Measurements from ENCODE around the gene RNF208. TPM values are rescaled to one million over a fixed set of nuclear protein-coding genes. Genes with fewer than 3 reads are reported as not detected.

Gene RNF208
- total and polyA plus RNA-seq, 2 donors (not counting 1 experiment from before 2014, with no cell fraction given) = 1.1 to 1.4 TPM

DNA sequence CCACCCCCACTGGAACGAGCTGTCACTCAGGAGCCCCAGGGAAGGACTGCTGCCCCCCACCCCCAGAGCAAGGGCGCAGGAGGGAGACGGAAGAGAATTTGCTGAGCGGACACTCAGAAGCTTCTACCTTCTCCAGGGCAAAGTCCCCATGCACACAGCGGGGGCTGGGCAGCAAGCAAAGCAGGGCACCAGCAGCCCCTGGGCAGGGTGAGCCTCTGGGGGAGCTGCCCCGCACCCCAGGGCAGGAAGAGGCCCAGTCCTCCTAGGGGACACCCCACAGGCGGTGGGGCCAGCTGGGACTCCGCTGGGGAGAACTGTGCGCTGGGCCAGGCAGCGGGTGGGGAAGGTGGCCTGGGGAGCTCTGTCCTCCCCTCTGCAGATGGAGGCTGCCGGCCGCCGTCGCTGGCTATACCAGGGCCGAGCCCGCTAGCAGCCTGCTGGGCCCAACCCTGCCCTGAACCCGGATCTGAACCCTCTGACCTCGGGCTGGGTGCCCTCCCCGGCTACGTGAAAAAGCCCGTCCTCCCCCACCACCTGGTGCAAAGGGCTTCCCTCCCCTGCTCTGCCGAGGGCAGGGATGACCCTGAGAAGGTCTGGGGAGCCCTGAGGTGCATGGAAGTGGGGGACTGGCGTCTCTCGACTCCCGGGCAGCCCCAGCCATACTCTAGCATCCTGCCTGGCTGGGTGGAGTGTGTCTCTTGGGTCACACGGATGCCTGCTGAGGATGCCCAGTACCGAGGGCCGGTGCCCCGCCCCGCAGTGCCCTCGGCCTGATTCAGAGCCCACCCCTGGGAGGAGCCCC is 8.1 kb upstream of the RNF208 start:
- H3K4me2 ChIP-seq (replicated peaks; ENCODE audit: low read depth, low read length, poor library complexity, severe bottlenecking) = no peak overlapping the region
- H3K9ac ChIP-seq (ENCODE audit: low read length) = no peak overlapping the region
- H3K4me3 Mint-ChIP-seq = no peak overlapping the region
- H3K36me3 ChIP-seq (replicated peaks in 1 of 2; ENCODE audit: control extremely low read depth in 1 of 2, control insufficient read depth in 1 of 2, extremely low read depth in 1 of 2, insufficient read depth in 2 of 2, low read length in 1 of 2) = no peaks in the 10 kb centered on the region
- no peak overlapping the region for H3K27ac Mint-ChIP-seq
- H4K20me1 ChIP-seq (ENCODE audit: control insufficient read depth, insufficient read depth, low read length, poor library complexity, severe bottlenecking) = no peaks in the 10 kb centered on the region
- H3K79me2 ChIP-seq (ENCODE audit: control insufficient read depth, insufficient read depth, low read length) = no peaks in the 10 kb centered on the region
- 66% methylated on average over 27 of the region's 31 CpGs for WGBS (ENCODE audit: insufficient coverage)
- no peak overlapping the region for H3K27ac ChIP-seq (ENCODE audit: low read length in 2 of 2)
- H2AFZ ChIP-seq (ENCODE audit: insufficient read depth, low read depth, low read length, poor library complexity, severe bottlenecking) = no peak overlapping the region
- ChIA-PET POLR2A (no interaction called here), CTCF (interaction anchor here (0.9 to 1.2 kb wide), 2 partner anchors 112 to 134 kb away, joined by 3 to 4 read pairs; no protein-coding TSS in a partner anchor)
- no peak for TF ChIP-seq EZH2 (IDR thresholded peaks at IDR 0.05; ENCODE audit: borderline replicate concordance, insufficient read depth, low read depth, low read length, poor library complexity, severe bottlenecking)
- TF ChIP-seq, protein P1, sequence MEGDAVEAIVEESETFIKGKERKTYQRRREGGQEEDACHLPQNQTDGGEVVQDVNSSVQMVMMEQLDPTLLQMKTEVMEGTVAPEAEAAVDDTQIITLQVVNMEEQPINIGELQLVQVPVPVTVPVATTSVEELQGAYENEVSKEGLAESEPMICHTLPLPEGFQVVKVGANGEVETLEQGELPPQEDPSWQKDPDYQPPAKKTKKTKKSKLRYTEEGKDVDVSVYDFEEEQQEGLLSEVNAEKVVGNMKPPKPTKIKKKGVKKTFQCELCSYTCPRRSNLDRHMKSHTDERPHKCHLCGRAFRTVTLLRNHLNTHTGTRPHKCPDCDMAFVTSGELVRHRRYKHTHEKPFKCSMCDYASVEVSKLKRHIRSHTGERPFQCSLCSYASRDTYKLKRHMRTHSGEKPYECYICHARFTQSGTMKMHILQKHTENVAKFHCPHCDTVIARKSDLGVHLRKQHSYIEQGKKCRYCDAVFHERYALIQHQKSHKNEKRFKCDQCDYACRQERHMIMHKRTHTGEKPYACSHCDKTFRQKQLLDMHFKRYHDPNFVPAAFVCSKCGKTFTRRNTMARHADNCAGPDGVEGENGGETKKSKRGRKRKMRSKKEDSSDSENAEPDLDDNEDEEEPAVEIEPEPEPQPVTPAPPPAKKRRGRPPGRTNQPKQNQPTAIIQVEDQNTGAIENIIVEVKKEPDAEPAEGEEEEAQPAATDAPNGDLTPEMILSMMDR (IDR thresholded peaks at IDR 0.05) = no peak
- H3K9me3 ChIP-seq (ENCODE audit: control extremely low read depth in 1 of 3, control insufficient read depth in 2 of 3, insufficient read depth in 1 of 3, low read length in 2 of 3) = no peaks in the 10 kb centered on the region
- peaks cover 4% of the 10 kb centered on the region for H3K27me3 Mint-ChIP-seq
- no peak for DNase-seq
- H3K27me3 ChIP-seq (replicated peaks in 1 of 4; ENCODE audit: control extremely low read depth in 1 of 4, control insufficient read depth in 3 of 4, insufficient read depth in 4 of 4, low read length in 3 of 4) = peaks cover 0 to 38% (median 2%) of the 10 kb centered on the region in 4 experiments
- peaks cover 13% of the 10 kb centered on the region for H3K4me1 Mint-ChIP-seq
- ATAC-seq (ENCODE audit: low read depth) = no peak
- peaks cover 14 to 20% of the 10 kb centered on the region in 2 donors for H3K4me1 ChIP-seq (ENCODE audit: control insufficient read depth in 2 of 2, insufficient read depth in 2 of 2, low read length in 2 of 2)
- H3K9me3 Mint-ChIP-seq (ENCODE audit: insufficient read depth) = no peaks in the 10 kb centered on the region
- H3K4me3 ChIP-seq (ENCODE audit: control extremely low read depth in 1 of 5, extremely low read depth in 1 of 5, insufficient read depth in 1 of 5, low read depth in 2 of 5, low read length in 4 of 5) = no peak overlapping the region
- intact Hi-C loops (cut with micrococcal nuclease) = no loop called here

All from B cell (primary cell).